ENCODE results near the gene PACC1. TPM values are rescaled to one million over a fixed set of nuclear protein-coding genes. Genes with fewer than 3 reads are reported as not detected.

Gene PACC1
- 6.1 TPM for polyA plus RNA-seq (ENCODE audit: insufficient read length)

DNA sequence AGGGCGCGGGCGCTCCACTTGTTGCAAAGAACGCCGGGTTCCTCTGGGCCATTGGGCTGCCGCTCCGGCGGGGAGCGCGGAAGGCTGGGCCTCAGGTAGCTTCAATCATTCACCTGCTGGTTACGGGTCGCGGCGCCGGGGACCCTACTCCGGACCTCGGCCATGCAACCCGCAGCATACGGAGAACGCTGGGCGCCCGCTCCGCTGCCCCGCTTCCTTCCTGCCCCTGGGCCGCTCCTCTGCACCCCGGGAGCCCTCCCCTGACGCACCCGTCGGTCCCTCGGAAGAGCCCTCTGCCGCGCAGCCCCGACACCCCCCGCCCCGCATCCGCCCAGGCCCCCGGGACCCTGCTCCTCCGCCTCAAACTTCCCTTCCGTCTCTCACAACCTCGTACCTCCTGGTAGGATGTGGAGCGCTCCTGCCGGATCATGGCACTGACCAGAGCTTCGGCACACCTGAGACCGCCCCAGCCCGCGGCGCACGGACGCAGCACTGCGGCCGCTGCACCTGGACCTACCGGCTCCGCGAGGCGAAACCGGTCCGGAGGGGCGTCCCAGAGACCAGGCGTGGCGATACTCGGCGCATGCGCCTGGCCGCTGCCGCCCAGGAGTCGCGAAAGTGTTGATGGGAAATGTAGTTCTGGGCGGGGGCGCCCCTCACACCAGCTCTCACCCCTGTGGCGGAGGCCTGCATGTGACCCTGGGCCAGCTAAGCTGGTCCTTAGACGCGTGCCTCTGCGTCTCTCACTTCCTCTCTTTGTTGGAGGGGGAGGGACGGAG lies at the start of gene PACC1:
TSS of gene PACC1 (minus strand) at position 559 of the 779 bp plus-strand sequence. CDS start at position 430, 129 bp downstream.
- DNase-seq (ENCODE audit: low read depth), result peak; percentile 72

DNA sequence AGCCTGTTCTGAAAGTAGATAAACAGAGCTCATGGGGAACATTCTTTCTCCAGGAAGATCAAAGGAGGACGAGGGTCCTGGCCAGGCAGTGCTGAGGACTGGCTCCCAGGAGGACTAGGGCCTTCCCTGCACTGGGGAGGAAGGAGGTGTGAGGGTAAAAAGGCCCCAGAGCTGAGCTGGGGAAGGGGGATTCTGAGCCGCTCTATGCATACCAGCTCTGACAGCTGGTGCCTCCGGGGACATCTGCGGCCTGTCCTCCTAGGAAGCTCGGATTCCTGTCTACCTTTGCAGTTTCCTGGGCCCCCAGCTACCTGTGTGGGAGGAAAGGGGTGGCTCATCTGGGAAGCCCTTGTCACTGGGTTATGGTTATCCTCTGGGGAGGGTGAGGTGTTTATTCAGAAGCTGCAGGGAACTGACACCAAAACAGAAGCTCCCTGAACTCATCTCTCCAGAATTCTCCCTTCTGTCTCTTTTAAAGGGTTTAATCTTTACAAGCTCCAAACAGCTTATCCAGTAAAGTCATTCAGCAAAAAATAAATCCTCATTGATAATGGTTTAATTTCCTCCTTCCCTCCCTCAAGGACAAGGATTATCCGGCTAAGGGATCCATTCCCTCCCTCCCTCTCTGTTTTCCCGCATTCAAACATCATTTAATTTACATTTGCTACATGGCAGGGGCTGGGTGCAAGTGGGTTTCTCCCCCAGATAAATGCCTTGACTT lies 49.0 kb upstream of the PACC1 start:
- DNase-seq (ENCODE audit: low read depth), result no peak

DNA sequence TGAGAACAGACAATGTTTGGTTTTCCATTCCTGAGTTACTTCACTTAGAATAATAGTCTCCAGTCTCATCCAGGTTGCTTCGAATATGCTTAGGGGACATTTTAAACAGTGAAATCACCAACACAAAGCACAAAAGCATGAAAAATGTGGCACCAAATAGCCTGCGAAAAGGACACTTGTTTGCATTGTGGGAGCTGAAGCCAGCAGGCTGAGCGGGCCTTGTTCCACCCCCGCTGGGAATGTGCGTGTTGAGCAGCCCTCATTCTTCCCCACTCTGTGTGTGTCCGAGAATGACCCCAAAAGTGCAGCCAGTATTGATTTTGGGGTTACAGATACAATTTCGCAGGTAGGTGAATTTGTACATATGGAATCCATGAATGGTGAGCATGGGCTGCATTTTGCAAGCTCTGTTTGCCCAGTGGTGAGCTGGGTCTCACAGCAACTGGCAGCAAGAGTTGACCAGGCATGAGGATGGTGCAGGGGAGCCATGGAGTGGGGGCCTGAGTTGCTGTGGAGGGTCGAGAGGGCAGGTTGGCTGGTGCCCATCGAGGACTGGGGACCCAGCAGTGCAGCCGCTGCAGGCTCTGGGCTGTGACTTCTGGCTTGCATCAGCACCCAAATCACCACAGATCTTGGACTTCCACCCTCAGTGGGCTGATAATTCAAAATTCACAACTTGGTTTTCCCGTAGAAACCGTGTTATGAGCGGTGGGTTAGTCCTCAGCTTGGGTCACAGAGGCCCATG lies 47.4 kb upstream of the PACC1 start:
- no peak for DNase-seq (ENCODE audit: low read depth)

DNA sequence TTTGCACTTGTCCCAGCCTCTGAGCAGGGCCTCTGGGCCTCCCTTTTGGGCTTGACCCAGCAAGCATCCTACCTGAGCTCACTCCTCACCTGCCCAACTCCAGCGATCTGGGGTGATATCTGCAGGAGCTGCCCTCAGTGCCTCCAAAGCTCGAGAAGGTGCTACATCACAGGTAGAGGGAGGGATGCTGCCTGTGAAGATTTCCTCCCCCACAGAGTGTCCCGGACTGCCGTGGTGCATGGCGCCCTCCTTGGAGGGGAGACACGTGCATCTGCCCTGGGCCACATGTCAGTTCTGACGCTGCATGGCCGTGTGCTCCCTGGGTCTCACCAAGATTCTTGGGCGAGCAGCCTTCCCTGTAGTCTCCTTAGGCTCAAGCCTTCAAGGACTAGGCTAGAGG lies 45.7 kb upstream of the PACC1 start:
- no peak for DNase-seq (ENCODE audit: low read depth)

DNA sequence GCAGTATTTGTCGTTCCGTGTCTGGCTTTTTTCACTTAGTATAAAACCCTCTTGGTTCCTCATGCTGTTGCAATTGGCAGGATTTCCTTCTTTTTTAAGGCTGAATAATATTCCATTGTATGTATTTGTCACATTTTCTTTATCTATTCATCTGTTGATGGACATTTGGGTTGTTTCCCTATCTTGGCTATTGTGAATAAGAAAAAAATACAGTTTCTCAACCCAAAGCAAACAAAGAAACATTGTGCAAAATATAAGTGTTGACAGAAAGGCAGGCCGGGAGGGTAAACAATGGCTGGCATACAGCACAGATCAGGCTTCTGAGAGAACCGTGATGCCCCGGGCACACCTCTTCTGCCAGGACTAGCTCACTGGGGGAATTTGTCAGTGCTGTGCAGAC lies 45.0 kb upstream of the PACC1 start:
- no peak for DNase-seq (ENCODE audit: low read depth)

DNA sequence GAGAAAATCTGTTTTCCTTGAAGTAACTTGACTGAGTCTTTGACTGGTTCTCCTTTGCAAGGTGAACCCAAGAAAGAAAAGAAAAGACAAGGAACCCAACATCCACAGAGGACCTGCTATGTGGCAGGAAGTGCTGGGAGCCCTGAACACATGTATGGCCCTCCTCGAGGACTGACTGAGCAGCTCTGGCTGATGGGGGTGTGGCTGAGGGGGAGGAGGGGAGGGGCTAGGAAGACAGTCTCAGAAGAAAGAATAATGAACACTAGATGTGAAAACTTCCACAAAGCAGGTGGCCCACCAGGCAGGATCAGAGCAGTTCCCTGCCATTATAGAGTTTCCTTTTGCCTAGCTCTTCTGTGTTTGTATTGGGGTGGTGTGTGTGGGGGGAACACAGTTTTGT lies 44.1 kb upstream of the PACC1 start:
- no peak for DNase-seq (ENCODE audit: low read depth)

DNA sequence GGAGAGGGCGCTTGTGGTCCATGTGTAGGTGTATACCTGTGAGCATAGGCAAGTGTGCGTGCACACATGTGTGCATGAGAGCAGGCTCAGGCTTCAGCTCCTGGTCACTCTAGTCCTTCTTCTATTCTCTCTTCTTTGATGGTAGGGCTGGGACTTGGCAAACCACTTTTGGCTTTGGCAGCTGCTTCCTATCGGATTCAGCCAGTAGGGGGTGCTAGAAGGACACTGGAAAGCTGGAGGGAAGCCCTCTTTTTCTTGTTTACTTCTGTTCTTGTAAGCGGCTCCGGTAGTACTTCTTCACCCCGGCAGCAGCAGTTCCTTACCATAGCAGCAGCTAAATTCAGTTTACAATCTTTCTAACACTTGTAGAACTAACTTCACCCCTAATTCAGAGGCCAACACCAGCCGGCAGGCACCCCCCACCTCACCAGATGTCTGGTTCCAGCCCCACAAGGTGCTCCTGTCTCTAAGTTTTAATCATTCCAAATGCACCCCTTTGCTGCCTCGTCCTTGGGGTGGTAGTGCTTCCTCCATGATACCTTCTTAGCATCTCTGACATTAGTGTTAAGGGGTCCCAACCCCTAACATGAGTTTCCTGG lies 43.2 kb upstream of the PACC1 start:
- DNase-seq (ENCODE audit: low read depth), result no peak

DNA sequence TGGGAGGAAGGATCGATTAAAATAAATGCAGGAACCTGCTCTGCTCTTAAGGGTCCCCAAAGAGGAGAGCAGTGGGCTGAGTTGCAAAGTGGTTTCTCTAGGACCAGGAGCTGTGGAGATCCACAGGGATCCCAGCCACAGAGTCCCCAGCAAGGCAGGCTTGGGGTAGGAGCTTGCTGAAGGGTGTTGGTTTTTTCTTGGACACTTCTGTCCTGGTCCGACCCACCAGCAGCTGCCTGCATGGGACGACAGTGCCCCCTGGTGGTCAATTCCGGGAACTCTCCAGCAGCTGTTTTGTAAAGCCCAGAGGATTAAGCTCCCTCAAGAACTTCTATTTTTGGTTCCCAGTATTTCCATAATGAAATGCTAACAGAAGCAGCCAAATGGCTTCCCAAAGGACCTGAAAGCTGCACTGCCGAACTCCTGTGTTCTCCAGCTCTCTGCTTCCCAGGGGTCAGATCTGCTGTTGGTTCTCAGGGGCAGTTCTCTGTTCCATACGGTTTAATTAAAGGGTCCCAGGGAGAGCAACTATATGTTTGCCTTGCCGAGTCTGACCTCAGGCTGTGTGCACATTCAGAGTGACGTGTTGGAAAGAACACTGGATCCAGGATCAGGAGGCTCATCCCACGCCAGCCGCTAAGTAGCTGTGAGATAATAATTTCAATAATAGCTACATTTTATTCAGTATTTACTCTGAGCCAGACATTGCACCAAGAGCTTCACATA lies 41.3 kb upstream of the PACC1 start:
- DNase-seq (ENCODE audit: low read depth), result peak; percentile 47

DNA sequence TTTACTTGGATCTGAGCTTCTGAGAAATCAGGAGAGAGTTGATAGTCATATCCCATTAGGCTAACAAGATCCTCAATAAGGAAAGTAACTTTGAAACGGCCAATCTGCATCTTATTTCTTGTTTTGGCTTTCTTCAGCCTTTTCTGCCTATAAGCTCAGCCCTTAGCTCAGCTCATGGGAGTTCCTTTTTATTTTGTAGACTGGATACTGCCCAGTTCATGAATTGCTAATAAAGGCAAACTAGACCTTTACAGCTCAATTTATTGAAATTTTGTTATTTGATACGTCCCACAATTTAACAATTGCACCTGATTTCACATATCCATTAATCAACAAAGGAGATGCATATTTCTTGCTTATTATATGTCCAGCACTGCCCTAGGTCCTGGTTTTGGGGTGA lies 40.7 kb upstream of the PACC1 start:
- DNase-seq (ENCODE audit: low read depth), result no peak

DNA sequence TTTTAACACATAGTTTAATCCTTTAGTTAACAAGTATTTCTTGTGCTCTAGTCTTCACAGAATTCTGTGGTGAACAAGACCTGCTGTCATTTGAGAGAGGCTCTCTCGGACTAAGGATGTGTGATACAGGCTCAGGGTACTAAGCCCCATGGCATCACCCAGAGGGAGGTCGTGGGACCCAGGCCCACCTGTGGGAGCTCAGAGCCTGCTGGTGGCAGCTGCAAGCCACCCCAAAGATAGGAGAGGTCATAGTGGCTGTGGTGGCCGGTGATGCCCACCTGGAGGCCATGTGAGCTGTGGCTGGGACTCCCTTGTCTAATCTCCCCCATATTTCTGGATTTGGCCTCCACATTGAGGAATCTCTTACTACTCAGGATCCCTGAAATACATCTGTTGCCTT lies 40.1 kb upstream of the PACC1 start:
- DNase-seq (ENCODE audit: low read depth), result no peak

DNA sequence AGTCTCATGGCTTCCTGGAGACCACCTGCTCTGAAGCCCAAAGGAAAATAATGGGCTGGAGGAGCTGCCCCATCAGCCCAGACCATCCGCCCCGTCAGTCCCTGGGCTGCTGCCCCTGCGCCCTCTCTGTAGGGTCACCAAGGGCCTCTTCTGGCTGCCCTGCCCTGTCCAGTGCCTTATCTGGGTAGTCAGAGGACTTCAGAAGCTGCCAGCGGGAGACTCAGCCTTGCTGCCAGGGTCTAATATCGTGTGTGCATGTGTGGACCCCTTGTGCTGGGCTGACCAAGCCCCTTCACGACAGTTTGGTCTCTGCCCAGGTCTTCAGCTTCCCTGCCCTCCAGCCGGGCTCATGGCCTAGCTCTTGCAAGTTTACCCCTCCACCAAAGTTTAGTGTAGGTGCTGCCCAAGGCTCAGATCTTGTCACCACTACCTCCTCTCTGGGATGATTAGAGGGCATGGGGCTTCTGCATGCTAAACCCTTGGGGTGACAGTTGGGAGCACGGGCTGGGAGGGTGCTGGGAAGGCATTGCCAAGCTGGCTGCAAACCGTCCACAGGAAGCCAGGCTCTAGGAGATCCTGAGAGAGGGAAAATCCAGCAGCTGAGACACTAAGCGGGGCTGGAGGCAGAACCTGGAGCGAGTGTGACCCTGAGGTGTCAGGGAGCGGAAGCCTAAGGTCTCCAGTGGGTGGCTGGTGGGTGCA lies 38.6 kb upstream of the PACC1 start:
- no peak for DNase-seq (ENCODE audit: low read depth)

DNA sequence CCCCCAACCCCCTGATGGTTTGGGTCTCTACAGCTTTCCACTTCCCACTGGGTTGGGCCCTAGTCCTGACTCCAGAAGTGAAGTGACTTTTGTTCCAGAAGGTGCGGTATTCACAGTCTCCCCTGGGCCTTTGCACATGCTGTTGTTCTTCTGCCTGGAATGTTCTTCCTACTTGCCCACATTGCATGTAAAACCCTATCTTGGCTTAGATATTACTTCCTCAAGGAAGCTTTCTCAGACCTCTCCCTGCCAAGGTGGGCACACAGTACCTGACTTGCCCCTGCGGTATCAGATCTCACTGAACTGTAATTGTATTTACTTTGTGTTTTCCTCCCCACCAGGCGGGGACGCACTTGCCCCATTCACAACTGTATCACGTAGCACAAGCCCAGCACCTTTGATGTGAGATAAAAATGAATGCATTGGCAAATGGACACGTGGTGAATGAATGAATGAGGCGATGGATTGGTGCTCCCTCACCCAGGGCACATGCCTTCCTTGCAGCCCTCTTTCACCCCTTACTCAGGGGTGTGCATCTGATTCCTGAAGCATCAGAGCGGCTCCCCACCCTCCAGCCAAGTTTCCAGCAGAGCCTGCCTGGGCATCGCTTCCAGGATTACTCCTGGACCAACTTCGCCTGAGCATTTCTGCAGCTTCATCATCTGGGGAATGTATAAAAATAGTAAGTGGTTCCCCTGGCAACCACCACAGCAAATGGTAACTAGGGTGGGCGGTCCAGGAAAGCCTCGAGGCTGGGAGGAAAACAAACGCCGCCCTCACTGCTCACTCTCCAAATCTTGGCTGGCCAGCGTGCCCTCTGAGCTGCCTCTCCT lies 37.9 kb upstream of the PACC1 start:
- peak; percentile 47 for DNase-seq (ENCODE audit: low read depth)

DNA sequence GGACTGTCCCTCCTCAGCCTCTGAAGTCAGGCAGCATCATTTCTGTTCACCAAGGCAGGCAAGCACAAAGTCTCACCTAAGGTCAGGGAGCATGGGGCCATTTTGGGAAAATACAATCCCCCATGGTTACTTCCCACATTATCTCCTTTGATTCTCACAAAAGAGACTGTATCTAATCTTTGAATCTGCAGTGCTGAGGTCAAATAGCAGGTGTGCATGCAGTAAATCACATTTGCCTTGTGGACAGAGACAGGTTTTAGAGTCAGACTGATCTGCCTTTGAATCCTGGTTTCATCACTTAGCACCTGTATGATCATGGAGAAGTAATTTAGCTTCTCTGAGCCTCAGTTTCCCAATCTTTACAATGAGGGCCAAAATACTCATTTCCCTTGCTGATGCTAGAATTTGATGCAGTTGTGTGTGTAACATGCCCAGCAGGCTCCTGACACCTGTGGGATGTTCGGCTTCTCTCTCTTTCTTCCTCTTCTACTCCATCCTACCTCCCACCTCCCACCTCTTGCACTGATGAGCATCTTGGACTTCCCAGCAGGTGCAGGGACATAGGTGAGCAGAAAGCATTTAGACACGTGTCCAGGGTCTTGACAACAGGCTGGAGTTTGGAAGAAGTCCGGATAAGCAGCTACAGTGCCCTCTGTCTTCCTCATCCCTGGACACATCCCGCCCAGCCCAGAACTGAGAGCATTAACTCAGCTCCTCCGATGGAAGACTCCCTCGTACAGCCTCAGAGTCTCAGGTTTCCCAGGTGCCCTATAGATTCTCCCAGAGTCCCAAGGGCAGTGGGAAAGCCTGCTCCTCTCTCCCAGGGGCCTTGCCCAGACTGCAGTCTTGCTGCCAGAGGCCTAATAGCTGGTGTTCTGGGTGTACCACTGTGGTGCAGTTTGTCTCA lies 37.0 kb upstream of the PACC1 start:
- DNase-seq (ENCODE audit: low read depth), result no peak

DNA sequence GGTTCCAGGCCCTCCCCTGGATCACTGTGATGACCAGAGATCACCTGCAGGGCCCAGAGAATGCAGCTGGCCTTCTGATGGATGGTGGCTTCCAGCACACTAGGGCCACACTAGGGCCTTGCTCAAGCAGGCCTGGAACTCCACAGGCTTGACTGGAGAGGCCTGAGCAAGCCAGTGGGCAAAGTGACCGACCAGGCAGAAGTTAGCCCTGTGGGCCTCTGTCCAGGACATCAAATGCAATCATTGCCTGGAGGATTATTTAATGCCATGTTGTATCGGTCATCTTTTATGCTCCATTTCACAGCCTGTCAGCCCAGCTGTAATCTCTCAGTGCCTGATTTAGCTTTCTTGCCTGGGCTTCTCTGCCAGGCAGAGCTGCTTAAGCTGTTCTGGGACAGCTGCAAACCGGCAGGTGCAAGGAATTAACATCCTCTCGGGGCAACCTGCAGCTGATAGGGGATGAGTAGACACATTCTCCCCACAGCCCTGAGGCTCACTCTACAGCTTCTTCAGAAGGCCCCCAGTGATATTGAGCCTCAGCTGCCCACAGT lies 35.7 kb upstream of the PACC1 start:
- peak; percentile 22 for DNase-seq (ENCODE audit: low read depth)

DNA sequence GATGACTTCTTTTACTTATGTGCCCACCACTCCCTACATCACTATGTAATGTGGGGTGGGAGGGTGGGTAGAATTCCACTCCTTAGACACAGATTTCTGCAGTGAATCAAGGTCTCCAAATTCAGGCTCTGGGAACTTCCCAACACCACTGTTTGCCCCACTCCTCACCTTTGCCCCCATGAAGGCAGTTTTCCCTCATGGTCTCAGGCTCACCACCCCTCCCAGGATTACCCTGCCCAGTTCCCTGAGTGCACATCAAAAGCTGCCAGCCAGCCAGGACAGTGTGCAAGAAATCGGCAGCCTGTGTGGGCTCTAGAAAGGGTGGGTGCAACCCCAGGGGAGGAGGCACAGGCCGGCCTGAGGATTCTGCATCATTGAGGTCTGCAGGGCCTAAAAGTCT lies 32.8 kb upstream of the PACC1 start:
- DNase-seq (ENCODE audit: low read depth), result no peak

DNA sequence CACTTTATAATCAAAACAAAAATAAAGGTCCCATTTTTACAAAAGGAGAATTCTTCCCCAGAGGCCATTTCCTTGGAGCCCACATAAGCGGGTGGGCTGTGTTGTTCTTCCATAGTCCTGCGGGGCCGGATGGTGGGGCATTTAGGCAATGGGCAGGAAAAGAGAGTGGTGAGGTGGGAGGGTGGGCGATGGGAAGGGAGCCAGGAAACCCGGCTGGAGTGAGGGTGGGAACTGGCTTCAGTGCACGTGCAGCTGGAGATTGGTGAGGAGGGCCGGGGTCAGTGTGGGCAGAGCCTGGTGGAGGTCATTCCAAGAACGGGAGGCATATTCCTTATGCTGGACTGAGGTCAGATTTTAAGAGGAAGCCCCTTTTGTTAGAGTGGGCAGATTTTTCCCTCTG lies 31.6 kb upstream of the PACC1 start:
- DNase-seq (ENCODE audit: low read depth), result no peak

DNA sequence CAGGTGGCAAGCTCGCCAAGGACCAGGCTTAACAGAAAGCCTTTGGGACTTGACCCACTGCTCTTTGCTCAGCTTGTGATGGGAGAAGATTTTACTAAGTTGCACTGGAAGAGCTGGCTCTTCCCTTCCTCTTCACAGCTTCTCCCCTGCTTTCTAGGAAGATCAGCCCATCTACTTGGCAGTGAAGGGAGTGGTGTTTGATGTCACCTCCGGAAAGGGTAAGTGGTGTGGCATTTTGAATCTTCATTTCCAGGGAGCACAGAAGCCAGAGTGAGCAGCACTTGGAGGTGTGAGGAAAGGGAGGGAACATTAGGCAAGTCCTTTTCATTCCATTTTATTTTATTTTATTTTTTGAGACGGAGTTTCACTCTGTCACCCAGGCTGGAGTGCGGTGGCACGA lies 27.7 kb upstream of the PACC1 start:
- no peak for DNase-seq (ENCODE audit: low read depth)

DNA sequence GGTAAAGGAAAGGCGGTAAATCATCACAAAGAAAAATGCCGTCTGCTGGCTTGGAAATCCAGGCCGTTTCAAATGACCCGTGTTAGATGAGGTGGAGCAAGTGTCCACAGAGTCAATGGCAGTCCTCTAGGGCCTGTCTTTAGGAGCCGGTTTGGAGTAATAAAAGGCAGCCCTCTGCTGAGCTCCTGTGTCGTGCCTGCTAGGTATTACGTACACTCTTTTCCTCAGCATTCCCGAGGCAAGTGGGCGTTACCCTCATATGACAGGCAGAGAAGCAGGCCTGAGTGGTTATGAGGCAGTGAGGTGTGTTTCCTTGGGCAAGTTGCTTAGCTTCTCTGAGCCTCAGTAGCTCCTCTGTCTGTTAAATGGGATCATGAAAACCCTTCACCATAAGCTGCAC lies 25.7 kb upstream of the PACC1 start:
- DNase-seq (ENCODE audit: low read depth), result no peak

DNA sequence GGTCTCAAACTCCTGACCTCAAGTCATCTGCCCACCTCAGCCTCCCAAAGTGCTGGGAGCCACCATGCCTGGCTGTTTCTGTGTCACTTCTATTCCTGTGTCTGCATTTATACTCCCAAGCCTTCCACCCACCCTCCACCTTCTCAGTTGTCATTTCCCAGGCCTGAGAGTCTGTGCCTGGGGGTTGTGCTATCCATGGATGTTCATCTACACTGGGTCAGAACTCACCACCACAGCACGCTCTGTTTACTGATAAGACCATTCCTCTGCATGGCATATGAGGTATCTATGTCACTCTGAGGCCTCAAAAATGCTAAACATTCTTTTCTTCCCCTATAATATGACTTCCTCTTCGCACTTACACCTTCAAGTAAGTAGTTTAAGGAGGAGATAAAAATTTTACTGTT lies 24.1 kb upstream of the PACC1 start:
- DNase-seq (ENCODE audit: low read depth), result no peak

Measured in forelimb muscle (tissue), 1 donor.